Esophagus squamous epithelium (tissue), 4 donors: ENCODE results near the gene AOX1.

Experiments used
- POLR2A ChIP-seq, 4 donors: fragments of 450-650 bp; IDR thresholded peaks; one replicate each; pipeline ENCODE4 v1.6.1; 2017; ENCODE audit warnings: antibody characterized with exemption in 4 of 4, mild to moderate bottlenecking in 4 of 4, moderate library complexity in 3 of 4
- TF ChIP-seq, protein P1 (sequence below), 6 experiments: fragments of 450-650 bp in 4 of 6; fragments of 200-600 bp in 2 of 6; sonication (generic) in 2 of 6; IDR thresholded peaks; one replicate each; pipeline ENCODE4 v1.5.1; 2016 to 2019; ENCODE audit warnings: antibody characterized with exemption in 6 of 6, mild to moderate bottlenecking in 4 of 6, moderate library complexity in 4 of 6

DNA sequence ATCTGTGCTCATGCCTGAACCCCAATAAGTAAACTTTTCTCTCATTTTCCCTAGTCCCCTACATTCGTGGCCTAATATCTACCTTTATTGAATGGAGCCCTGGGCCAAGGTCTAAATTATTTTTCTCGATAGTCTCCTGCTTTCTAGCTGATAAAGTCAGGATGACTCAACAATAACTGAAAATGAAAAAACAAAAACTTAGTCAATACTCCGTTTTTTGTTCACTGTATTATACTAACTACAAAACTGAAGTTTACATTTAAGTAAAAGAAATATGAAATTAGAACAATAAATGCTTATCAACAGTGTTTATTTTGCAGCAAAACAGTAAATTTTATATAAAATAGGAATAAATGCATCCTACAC, 32.2 kb downstream of the AOX1 start:
- TF ChIP-seq, protein P1, sequence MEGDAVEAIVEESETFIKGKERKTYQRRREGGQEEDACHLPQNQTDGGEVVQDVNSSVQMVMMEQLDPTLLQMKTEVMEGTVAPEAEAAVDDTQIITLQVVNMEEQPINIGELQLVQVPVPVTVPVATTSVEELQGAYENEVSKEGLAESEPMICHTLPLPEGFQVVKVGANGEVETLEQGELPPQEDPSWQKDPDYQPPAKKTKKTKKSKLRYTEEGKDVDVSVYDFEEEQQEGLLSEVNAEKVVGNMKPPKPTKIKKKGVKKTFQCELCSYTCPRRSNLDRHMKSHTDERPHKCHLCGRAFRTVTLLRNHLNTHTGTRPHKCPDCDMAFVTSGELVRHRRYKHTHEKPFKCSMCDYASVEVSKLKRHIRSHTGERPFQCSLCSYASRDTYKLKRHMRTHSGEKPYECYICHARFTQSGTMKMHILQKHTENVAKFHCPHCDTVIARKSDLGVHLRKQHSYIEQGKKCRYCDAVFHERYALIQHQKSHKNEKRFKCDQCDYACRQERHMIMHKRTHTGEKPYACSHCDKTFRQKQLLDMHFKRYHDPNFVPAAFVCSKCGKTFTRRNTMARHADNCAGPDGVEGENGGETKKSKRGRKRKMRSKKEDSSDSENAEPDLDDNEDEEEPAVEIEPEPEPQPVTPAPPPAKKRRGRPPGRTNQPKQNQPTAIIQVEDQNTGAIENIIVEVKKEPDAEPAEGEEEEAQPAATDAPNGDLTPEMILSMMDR (IDR thresholded peaks at IDR 0.05) = no peak
- no peak for TF ChIP-seq POLR2A (IDR thresholded peaks at IDR 0.05)
